Measurements from ENCODE around the gene TMEM9. TPM values are rescaled to one million over a fixed set of nuclear protein-coding genes. Genes with fewer than 3 reads are reported as not detected.
A peak's percentile ranks its signal among the peaks of the same experiment; 100 is the strongest.

TMEM9 gene
- total RNA-seq, 1 donor from 2014 or later, result 66.9 TPM

DNA sequence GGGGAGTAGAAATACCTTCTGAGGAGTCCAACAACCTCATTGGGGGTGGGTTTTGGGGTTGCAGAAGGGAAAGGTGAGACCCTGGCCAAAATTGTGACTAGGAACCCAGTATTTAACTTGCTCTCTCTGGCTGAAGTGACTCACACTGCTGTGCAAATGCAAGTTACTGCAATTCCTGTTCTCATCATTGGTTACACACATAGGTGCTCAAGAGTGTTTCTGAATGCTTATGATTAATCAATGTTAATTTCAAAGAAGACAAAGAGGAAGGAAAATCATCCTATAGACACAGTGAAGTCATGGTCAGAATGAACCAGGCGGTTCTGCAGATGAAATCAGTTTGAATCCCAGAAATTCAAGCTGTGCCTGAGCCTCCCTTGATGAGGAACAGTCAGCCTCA is 30.4 kb downstream of the TMEM9 start:
- Histone ChIP-seq H3K27me3 (ENCODE audit: control insufficient read depth, insufficient read depth, low read length) (peaks cover 7% of the 10 kb centered on the region), H3K36me3 (ENCODE audit: control insufficient read depth, insufficient read depth, low read length) (no peaks in the 10 kb centered on the region), H3K4me3 (ENCODE audit: low read depth, low read length) (no peak overlapping the region)
- no peak for TF ChIP-seq CTCF (IDR thresholded peaks at IDR 0.05; ENCODE audit: insufficient read depth, low read length, severe bottlenecking)
- no peak for FAIRE-seq
- peak; percentile 86 for DNase-seq (ENCODE audit: low read depth)

- DNase-seq (ENCODE audit: low read depth) (peak; percentile 15), FAIRE-seq (no peak)
- Histone ChIP-seq H3K4me3 (ENCODE audit: low read depth, low read length) (no peak overlapping the region), H3K36me3 (ENCODE audit: control insufficient read depth, insufficient read depth, low read length) (no peaks in the 10 kb centered on the region), H3K27me3 (ENCODE audit: control insufficient read depth, insufficient read depth, low read length) (peaks cover 6% of the 10 kb centered on the region)
- no peak for TF ChIP-seq CTCF (IDR thresholded peaks at IDR 0.05; ENCODE audit: insufficient read depth, low read length, severe bottlenecking)
Measured at GRCh38 chr1:201122321-201122957, 31.8 kb downstream of the TMEM9 start.

- no peaks in the 10 kb centered on the region for H3K36me3 ChIP-seq (ENCODE audit: control insufficient read depth, insufficient read depth, low read length)
- peaks cover 2% of the 10 kb centered on the region for H3K27me3 ChIP-seq (ENCODE audit: control insufficient read depth, insufficient read depth, low read length)
- peak; percentile 85 for TF ChIP-seq CTCF (IDR thresholded peaks at IDR 0.05; ENCODE audit: insufficient read depth, low read length, severe bottlenecking)
- DNase-seq (ENCODE audit: low read depth), result peak; percentile 51
- no peak for FAIRE-seq
- no peak overlapping the region for H3K4me3 ChIP-seq (ENCODE audit: low read depth, low read length)
Measured at GRCh38 chr1:201119206-201120197, 34.8 kb downstream of the TMEM9 start.

- DNase-seq (ENCODE audit: low read depth) (no peak), FAIRE-seq (no peak)
- Histone ChIP-seq H3K27me3 (ENCODE audit: control insufficient read depth, insufficient read depth, low read length) (peaks cover 2% of the 10 kb centered on the region), H3K36me3 (ENCODE audit: control insufficient read depth, insufficient read depth, low read length) (no peaks in the 10 kb centered on the region), H3K4me3 (ENCODE audit: low read depth, low read length) (no peak overlapping the region)
- TF ChIP-seq CTCF (IDR thresholded peaks at IDR 0.05; ENCODE audit: insufficient read depth, low read length, severe bottlenecking), result no peak
Measured at GRCh38 chr1:201116091-201116490, 38.2 kb downstream of the TMEM9 start.

GRCh38 chr1:201115390-201115937 is 38.8 kb downstream of the TMEM9 start:
- H3K36me3 ChIP-seq (ENCODE audit: control insufficient read depth, insufficient read depth, low read length), result no peaks in the 10 kb centered on the region
- DNase-seq (ENCODE audit: low read depth) (no peak), FAIRE-seq (no peak)
- H3K4me3 ChIP-seq (ENCODE audit: low read depth, low read length), result no peak overlapping the region
- H3K27me3 ChIP-seq (ENCODE audit: control insufficient read depth, insufficient read depth, low read length), result peaks cover 2% of the 10 kb centered on the region
- TF ChIP-seq CTCF (IDR thresholded peaks at IDR 0.05; ENCODE audit: insufficient read depth, low read length, severe bottlenecking), result no peak

Measured in bronchial epithelial cell (primary cell).